ENCODE results near the gene NR6A1. TPM values are rescaled to one million over a fixed set of nuclear protein-coding genes. Genes with fewer than 3 reads are reported as not detected.

The NR6A1 gene
- total and polyA plus RNA-seq, 2 of the 8 experiments (the other 6 are each of a cell fraction or from before 2014, with no cell fraction given): 93.2 to 237 TPM

DNA sequence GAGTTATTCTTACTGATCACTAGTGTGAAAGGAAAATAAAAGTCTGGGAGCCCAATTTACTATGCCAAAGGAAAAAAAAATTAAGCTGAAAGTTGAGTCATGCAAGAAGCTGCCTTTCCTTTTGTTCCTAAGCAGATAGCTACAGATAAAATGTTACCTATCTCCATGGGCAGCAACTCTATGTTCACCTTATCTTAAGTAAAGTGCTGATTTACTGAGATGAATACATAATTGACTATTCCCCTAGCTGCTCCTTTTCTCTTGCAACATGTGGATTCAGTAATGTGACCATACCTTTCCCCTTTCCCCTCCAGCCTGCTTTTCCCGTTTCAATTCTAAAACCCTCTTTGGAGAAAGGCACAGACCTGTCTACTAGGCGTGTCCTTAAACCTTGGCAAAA is 201.2 kb downstream of the NR6A1 start (continued):
- TF ChIP-seq CHD1 (IDR thresholded peaks at IDR 0.05; ENCODE audit: low read depth, low read length): no peak
- no peak for TF ChIP-seq BRCA1 (IDR thresholded peaks at IDR 0.05; ENCODE audit: low read depth, low read length)
- no peak for TF ChIP-seq POLR2A (IDR thresholded peaks at IDR 0.05; ENCODE audit: control extremely low read depth in 1 of 2, low read depth in 2 of 2, low read length in 2 of 2)
- TF ChIP-seq KDM1A (IDR thresholded peaks at IDR 0.05; ENCODE audit: borderline replicate concordance, low read length): no peak
- no peak for TF ChIP-seq HDAC6 (IDR thresholded peaks at IDR 0.05; ENCODE audit: low read depth, low read length)
- no peak for TF ChIP-seq POU5F1 (IDR thresholded peaks at IDR 0.05; ENCODE audit: low read depth, low read length)
- TF ChIP-seq CTBP2 (IDR thresholded peaks at IDR 0.05; ENCODE audit: borderline replicate concordance, insufficient read depth, insufficient read length, low read length): no peak
- TF ChIP-seq CHD2 (IDR thresholded peaks at IDR 0.05; ENCODE audit: low read length): no peak

Measured in H1 (cell line).